KBM-7 (cell line): ENCODE data around the gene TREM1.
"Not testable (repeated sequence)": the region's sequence is repeated elsewhere in the genome, so short reads cannot be mapped to it uniquely, and the experiment has no call there.

Source experiments
- DNase-seq: peaks from one replicate; pipeline ENCODE4 v3.0.0-alpha.2; 2015
- in situ Hi-C: fragments of 300-500 bp; cut with MboI; formaldehyde crosslinking; loops from 2 replicates; pipeline ENCODE4 v1.14.3; 2020; ENCODE audit warnings: low sequenced_read_pairs, low pct_unique_long_range_greater_than_20kb, mixed read lengths

The TREM1 gene

GRCh38 chr6:41268478-41268877 lies 18.0 kb downstream of the TREM1 start:
- in situ Hi-C loops, result no loop called here
- DNase-seq, result no peak

- DNase-seq, result no peak
- in situ Hi-C loops, result no loop called here
Observed at GRCh38 chr6:41266541-41266940, 19.9 kb downstream of the TREM1 start.

GRCh38 chr6:41263267-41263666 lies 23.2 kb downstream of the TREM1 start:
- no peak for DNase-seq
- in situ Hi-C loops, result no loop called here

DNA sequence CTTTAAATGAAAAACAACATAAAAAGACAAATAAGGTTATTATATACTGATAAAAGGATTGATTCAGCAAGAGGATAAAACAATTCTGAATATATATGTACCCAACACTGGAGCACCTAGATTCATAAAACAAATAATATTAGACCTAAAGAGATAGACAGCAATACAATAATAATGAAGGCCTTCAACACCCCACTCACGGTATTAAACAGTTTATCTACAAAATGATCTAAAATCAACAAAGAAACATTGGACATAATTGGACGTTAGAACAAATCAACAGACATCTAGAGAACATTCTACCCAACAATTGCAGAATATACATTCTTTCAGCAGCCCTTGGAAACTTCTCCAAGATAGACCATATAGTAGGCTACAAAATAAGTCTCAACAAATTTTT lies 24.1 kb downstream of the TREM1 start:
- no peak for DNase-seq
- in situ Hi-C loops, result no loop called here

- no peak for DNase-seq
- in situ Hi-C loops, result no loop called here
Observed at GRCh38 chr6:41258196-41258493, 28.3 kb downstream of the TREM1 start.

DNA sequence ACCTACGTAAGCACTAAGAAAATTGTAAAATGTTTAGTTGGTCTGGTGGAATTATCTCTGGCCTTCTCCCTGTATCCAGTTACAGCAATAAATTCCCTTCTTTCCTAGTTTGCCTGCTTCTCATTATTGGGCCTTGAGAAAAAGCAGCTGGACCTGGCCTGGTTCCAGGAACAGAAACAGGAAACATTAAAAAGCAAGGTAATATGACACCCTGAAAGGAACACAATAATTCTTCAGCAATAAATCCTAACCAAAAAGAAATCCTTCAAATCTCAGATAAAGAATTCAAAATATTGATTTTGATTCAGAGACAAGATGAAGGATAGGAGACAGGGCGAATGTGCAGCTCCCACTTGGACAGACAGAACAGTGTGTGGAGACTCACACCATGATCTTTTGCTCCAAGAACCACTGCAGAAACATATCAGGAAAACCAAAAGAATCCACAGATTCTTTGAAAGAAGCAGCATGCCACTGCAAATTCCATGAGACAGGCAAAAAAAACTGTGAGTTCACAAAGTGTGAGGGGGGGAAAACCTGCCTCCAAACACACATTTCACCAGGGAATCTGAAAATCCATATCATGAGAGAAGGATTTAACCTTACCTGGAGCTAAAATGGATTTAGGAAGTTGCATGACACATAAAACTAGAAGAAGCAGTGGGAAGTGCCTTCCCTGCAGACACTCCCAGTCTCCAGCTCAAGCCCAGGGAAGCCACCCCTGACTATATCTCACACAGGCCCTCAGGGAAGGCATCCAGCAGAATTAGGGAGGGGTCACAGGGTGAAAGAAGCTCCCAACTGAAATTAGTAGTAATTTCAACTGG lies 28.9 kb downstream of the TREM1 start:
- in situ Hi-C loops, result no loop called here
- peak; percentile 17 for DNase-seq

GRCh38 chr6:41256383-41256782 lies 30.1 kb downstream of the TREM1 start:
- DNase-seq, result no peak
- in situ Hi-C loops, result no loop called here

GRCh38 chr6:41255638-41256246 lies 30.7 kb downstream of the TREM1 start:
- in situ Hi-C loops, result no loop called here
- DNase-seq, result no peak

GRCh38 chr6:41255110-41255509 lies 31.4 kb downstream of the TREM1 start:
- in situ Hi-C loops, result no loop called here
- DNase-seq, result no peak

GRCh38 chr6:41252401-41253169 lies 33.9 kb downstream of the TREM1 start:
- no peak for DNase-seq
- in situ Hi-C loops, result no loop called here

DNA sequence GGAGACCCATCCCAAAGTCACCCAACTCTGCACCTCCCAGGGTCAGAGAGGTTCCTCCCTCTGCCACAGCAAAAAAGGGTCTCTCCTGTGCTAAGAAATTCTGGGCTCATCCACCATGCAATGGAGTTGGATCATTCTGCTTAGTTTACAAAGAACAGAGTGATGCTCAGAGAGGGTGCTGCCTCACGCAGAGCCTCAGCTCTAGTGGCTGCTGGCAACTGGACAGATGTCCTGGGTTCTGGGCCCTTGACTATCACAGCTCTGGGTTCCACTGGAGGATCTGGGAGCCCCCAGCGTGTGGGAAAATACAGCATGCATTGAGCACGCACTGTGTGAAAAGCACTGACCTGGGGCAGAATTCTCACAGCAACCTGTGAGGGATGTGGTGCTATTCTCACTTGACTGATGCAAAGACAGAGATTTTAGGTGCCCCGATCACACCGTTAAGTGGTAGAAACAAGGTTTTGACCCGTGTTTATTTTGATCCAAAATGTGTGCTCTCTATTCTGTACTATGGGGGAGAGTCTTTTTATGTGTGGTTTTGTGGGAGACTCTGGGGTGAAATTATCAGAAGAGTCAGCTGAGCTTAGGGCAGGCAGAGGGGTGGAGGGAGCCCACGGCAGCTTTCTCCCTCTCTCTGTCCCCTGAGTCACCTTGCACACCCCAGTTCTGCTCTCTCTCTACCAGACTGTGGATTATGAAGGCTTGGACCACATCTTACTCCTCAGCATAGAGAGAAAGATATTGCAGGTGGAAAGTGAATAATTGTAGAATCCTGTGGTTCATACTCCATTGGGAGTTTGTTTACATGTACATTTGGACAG lies 38.4 kb downstream of the TREM1 start:
- in situ Hi-C loops, result no loop called here
- no peak for DNase-seq

GRCh38 chr6:41247288-41247865 lies 39.1 kb downstream of the TREM1 start:
- in situ Hi-C loops, result no loop called here
- no peak for DNase-seq

DNA sequence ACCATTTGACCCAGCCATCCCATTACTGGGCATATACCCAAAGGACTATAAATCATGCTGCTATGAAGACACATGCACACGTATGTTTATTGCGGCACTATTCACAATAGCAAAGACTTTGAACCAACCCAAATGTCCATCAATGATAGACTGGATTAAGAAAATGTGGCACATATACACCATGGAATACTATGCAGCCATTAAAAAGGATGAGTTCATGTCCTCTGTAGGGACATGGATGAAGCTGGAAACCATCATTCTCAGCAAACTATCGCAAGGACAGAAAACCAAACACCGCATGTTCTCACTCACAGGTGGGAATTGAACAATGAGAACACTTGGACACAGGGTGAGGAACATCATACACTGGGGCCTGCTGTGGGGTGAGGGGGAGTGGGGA lies 40.0 kb downstream of the TREM1 start:
- DNase-seq, in situ Hi-C loops: not testable (repeated sequence)

DNA sequence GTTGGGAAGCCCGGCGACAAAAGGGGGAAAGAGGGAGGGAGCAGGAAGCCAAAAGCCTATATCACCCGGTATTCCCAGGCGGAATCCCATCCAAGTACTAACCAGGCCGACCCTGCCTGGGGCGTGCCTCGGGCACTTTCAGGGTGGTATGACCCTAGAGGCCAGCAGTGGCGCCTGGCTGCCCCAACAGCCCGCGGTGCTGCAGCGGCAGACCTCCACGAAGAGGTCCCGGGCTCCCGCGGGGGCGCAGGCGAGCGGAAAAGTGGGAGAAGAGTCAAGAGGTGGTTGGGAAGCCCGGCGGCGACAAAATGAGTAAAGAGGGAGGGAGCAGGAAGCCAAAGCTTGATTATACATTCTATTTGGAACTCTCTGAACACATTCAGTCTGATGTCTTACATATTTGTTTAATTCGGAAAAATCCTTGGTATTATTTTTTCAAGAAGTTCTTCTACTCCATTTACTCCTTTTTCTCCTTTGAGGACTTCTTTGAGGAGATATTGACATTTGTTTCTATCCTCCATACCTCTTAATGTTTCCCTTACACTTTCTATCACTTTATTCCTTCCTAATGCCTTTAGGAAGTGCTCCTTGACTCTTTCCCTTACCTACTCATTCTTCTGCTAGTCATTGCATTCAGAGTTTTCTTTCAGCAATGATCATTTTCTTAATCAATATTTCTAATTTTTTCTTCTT lies 46.9 kb downstream of the TREM1 start:
- in situ Hi-C loops, result no loop called here
- DNase-seq, result no peak

DNA sequence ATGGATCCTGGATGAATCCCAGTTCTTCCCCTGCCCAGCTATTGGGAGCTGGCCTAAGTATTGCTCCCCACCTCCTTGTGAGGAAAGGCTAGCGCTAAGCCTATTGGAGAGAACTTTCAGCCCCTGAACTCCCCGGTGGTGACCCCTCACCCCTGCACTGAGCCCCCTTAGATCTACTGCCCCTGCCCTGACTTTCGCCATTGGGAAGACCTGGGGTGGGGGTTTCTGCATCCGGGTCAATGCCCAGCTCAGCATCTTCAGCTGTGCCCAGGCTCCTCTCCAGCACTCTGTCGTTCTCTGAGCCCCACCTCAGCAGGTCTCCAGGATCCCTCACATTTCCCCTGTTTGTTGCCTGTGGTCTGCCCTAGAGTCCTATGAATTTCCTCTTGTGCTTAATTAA lies 49.4 kb downstream of the TREM1 start:
- in situ Hi-C loops, result no loop called here
- no peak for DNase-seq

DNA sequence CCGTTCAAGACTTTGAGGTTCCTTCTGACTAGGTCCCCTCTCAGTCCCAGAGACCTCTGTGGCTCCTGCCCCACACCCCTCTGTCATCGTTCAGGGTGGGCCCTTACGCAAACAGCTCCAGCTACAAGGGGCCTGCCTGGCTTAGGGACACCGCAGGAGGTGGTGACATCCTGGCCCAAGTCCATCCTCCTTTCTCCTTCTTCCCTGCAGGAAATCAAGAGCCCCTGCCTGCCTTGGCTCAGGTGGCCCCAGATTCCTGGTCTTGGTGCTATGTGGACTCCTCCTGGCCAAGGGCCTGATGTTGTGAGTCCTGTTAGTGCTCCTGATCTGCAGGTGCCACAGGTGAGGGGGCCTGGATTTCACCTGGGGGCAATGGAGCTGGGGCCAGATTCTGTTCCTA lies 50.2 kb downstream of the TREM1 start:
- in situ Hi-C loops, result no loop called here
- DNase-seq, result no peak

DNA sequence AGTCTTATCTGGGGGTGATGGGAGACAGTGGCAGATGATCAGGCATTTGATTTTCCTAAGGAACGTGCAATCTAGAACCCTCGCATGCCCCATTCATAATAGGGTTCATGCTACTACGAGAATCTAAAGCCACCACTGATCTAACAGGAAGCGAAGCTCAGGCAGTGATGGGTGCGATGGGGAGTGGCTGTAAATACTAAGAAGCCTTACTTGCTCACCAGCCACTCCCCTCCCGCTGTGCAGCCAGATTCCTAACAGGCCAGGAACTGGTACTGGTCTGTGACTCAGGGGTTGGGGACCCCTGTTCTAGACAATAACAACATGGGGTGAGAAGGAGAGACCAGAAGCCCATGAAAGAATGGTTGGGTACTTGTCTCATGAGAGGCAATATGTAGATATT lies 53.8 kb downstream of the TREM1 start:
- in situ Hi-C loops, result no loop called here
- DNase-seq, result no peak

DNA sequence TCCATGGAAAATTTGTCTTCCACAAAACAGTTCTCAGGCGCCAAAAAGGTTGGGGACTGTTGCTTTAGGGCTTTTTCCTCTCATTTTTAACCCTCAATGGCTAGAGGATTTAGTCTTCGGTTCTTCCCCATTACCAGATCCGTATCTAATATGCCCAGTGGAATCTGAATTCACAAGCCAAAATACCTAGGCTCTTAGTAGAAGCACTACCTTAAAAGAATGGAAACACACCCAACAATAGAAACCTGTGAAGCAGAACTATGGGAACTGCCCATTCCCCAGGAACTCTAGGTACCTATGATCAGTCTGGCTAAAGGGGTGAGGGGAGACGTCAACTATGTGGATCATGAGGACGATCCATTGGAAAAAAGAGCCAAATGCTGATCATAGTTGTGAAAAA lies 55.2 kb downstream of the TREM1 start:
- no peak for DNase-seq
- in situ Hi-C loops, result no loop called here

- in situ Hi-C loops, result no loop called here
- no peak for DNase-seq
Observed at GRCh38 chr6:41229721-41230120, 56.8 kb downstream of the TREM1 start.
